Esophagus (tissue), 2 donors: Measurements from ENCODE around the gene SMIM10L2A. TPM values are rescaled to one million over a fixed set of nuclear protein-coding genes. Genes with fewer than 3 reads are reported as not detected.
"Not testable (repeated sequence)": the region's sequence is repeated elsewhere in the genome, so short reads cannot be mapped to it uniquely, and the experiment has no call there.

ENCODE experiments used
- H3K27ac ChIP-seq, 2 donors: one replicate each; pipeline ENCODE4 v1.5.1; 2013; ENCODE audit warnings: low read depth in 2 of 2, mild to moderate bottlenecking in 2 of 2, inconsistent platforms in 1 of 2, low read length in 1 of 2, moderate library complexity in 1 of 2
- H3K27me3 ChIP-seq, 2 donors: one replicate each; pipeline ENCODE4 v1.6.1; 2013; ENCODE audit warnings: low read length in 2 of 2, control low read depth in 1 of 2, mild to moderate bottlenecking in 1 of 2; ENCODE audit not compliant: insufficient read depth in 2 of 2, control insufficient read depth in 1 of 2
- H3K36me3 ChIP-seq, 2 donors: one replicate each; pipeline ENCODE4 v1.6.1; 2013; ENCODE audit warnings: low read length in 1 of 2; ENCODE audit not compliant: control insufficient read depth in 2 of 2, insufficient read depth in 2 of 2
- H3K4me1 ChIP-seq, 2 donors: one replicate each; pipeline ENCODE4 v1.6.1; 2013; ENCODE audit warnings: low read length in 1 of 2; ENCODE audit not compliant: control insufficient read depth in 2 of 2, insufficient read depth in 2 of 2
- H3K4me3 ChIP-seq, 2 donors: one replicate each; pipeline ENCODE4 v1.5.1; 2013; ENCODE audit warnings: low read length in 2 of 2, mild to moderate bottlenecking in 2 of 2, low read depth in 1 of 2, moderate library complexity in 1 of 2
- H3K9me3 ChIP-seq, 2 donors: one replicate each; pipeline ENCODE4 v1.6.1; 2013; ENCODE audit warnings: mild to moderate bottlenecking in 2 of 2, low read depth in 1 of 2, low read length in 1 of 2, moderate library complexity in 1 of 2; ENCODE audit not compliant: control insufficient read depth in 2 of 2, insufficient read depth in 1 of 2
- WGBS, 2 donors: extraction: QIAGEN DNeasy Blood & Tissue Kit; methylation state at CpG; one replicate each; pipeline ENCODE4 v1.1.7; 2013; 5-methylcytosine and 5-hydroxymethylcytosine counted together
- polyA plus RNA-seq, 2 donors: library from polyadenylated mRNA; stranded (reverse); fragments of 200-250 nt; gene quantifications; one replicate each; pipeline ENCODE4 v1.2.3, GENCODE V29; 2013
- donor health status: healthy with polysubstance abuse.
- donor health status: Bipolar disorder and iron deficiency.

SMIM10L2A gene
- polyA plus RNA-seq, 2 donors: 0.76 to 1.2 TPM

DNA sequence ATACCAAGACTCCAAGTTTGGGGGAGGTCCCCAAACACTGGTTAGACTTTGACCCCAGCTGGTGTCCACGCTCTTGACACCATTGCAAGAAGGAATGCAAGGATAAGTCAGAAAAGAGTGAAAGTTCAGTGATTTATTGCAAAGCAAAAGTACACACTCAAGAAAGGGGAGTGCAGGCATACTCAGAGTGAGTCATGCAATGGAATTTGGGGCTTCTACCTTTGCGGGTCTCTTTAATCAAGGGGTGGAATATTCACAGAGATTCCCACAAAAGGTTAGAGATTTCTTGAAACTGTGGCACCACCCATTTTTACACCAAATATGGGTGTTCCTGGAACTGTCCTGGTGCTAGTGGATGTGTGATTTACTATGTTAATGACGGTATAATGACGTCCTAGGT is 5.2 kb upstream of the SMIM10L2A start:
- 53 to 68% methylated on average over 4 of the region's 4 CpGs for WGBS, 2 donors
- H3K9me3 ChIP-seq: no peaks in the 10 kb centered on the region
- H3K27me3 ChIP-seq: no peaks in the 10 kb centered on the region
- H3K36me3 ChIP-seq: no peaks in the 10 kb centered on the region
- no peaks in the 10 kb centered on the region for H3K4me1 ChIP-seq
- H3K4me3 ChIP-seq: no peak overlapping the region
- H3K27ac ChIP-seq: no peak overlapping the region

DNA sequence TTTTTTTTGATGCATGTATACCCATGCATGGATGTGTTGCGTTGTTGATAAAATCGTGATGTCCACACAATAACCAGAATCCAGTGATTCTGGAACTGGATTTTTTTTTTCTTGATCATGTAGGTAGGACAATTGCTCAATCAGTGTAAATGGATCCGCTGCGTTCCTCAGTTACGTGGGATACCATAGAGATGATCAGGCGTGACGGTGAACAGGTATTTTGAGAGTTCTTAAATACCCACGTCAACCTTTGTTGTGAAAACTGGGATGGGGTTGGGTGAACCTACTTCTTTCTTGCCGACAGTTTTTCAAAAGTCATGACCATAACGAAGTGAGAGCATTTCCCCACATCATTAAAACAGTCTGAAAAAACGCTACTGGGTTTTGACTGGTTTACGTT is 913 bp upstream of the SMIM10L2A start:
- no peak overlapping the region for H3K27ac ChIP-seq
- 89 to 95% methylated on average over 12 of the region's 12 CpGs for WGBS, 2 donors
- no peak overlapping the region for H3K4me3 ChIP-seq
- no peaks in the 10 kb centered on the region for H3K4me1 ChIP-seq
- no peaks in the 10 kb centered on the region for H3K36me3 ChIP-seq
- H3K27me3 ChIP-seq: no peaks in the 10 kb centered on the region
- H3K9me3 ChIP-seq: no peaks in the 10 kb centered on the region

DNA sequence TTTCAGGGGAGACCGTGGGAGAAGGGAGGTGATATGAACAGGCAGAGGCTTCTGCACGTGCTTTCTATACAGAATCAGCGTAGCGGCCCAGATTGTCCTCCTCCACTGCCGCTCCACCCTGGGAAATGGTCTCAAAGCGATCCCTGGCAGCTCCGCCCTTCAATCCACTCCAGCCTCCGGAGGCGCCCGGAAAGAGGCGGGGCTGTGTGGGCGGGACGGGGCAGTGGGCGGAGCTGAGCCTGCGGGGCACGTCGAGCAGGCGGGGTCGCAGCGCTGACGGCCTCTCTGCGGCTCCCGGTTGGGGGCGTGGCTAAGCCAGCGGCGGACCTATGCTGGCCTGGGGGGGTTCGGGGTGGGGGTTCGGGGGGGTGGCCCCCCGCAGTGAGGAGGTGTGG is 210 bp upstream of the SMIM10L2A start:
- Histone ChIP-seq H3K4me3 (peak overlapping the region; percentile 38 to 56), H3K4me1 (no peaks in the 10 kb centered on the region), H3K27me3 (no peaks in the 10 kb centered on the region), H3K9me3 (no peaks in the 10 kb centered on the region), H3K27ac (peak overlapping the region in 1 of 2 donors; percentile 34), H3K36me3 (no peaks in the 10 kb centered on the region)
- 1 to 28% methylated on average over 16 to 29 of the region's 29 CpGs for WGBS, 2 donors

DNA sequence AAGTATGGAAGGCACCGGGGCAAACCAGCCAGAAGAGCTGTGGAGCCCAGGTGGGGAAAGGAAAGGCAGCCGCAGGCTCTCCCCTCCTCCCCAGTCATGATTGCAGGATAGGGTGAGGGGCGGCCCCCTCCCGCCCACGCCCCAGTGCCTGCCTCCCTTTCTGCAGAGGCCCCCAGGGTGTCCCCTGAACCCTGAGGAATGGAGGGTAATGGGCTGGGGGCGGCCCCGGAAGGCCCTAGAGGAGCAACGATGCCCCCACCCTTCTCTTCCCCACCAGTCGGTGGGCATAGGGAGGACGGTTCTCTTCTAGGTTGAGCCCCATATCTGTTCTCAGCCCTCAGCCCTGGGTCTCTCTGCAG is 1.0 kb downstream of the SMIM10L2A start:
- not testable (repeated sequence) for H3K27ac ChIP-seq, H3K4me3 ChIP-seq, H3K27me3 ChIP-seq, H3K36me3 ChIP-seq, H3K4me1 ChIP-seq, H3K9me3 ChIP-seq
- WGBS, 2 donors: 41 to 50% methylated on average over 3 to 8 of the region's 10 CpGs

DNA sequence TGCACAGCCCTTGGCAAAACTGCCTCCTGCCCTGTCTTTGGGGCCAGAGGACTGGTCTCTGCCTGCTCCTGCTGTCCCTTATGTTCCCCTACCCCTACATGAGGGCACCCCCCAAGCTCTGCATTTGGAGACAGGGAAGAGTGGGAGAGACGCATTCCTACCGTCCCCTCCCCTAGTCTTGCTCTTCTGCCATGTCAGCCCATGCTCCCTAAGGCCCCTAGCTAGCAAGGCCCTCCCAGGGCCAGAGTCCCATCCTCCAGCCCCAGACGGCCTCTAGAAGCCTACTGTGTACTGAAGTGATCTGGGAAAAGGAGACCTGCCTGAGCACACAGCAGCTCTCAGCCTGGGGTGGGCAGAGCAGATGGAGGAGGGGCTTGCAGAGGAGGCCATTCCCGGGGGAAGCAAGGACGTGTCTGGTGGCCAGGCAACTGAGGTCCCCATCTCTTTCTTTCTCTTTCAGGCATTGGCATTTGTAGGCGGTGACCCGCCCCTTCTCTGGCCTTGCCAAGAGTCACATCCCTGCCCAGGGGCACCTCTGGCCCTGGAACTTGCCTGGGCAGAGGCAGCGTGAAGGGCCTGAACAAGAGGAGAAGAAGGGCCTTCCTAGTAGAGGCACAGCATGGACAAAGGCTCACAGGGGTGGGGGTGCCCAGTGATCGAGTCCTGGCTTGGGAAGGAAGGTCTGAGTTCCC is 1.6 kb downstream of the SMIM10L2A start:
- H3K4me1 ChIP-seq, H3K9me3 ChIP-seq, H3K36me3 ChIP-seq, H3K27ac ChIP-seq, H3K27me3 ChIP-seq, H3K4me3 ChIP-seq: not testable (repeated sequence)
- WGBS, 2 donors: 50 to 54% methylated on average over 9 of the region's 9 CpGs

DNA sequence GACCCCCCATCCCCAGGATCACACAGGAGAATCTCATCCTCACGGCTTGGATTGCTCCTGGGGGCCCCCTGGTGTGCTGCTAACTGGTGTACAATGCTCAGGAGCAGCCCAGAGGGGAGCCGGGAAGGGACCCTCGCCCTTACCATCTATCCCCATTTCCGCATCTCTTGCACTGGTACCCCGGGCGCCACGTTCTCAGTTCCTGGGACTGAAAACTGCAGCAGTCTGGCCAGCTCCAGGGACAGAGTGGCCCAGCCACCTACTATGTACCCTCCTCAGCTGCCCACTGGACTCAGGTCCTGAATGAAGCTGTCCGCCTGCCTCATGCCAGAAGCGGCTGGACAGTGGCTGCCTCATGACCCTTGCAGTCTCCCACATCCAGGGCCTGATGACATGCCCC is 2.7 kb downstream of the SMIM10L2A start:
- Histone ChIP-seq H3K27ac (no peak overlapping the region), H3K36me3 (no peaks in the 10 kb centered on the region), H3K4me1 (no peaks in the 10 kb centered on the region), H3K9me3 (no peaks in the 10 kb centered on the region), H3K27me3 (no peaks in the 10 kb centered on the region), H3K4me3 (no peak overlapping the region)
- 91 to 95% methylated on average over 9 of the region's 9 CpGs for WGBS, 2 donors

DNA sequence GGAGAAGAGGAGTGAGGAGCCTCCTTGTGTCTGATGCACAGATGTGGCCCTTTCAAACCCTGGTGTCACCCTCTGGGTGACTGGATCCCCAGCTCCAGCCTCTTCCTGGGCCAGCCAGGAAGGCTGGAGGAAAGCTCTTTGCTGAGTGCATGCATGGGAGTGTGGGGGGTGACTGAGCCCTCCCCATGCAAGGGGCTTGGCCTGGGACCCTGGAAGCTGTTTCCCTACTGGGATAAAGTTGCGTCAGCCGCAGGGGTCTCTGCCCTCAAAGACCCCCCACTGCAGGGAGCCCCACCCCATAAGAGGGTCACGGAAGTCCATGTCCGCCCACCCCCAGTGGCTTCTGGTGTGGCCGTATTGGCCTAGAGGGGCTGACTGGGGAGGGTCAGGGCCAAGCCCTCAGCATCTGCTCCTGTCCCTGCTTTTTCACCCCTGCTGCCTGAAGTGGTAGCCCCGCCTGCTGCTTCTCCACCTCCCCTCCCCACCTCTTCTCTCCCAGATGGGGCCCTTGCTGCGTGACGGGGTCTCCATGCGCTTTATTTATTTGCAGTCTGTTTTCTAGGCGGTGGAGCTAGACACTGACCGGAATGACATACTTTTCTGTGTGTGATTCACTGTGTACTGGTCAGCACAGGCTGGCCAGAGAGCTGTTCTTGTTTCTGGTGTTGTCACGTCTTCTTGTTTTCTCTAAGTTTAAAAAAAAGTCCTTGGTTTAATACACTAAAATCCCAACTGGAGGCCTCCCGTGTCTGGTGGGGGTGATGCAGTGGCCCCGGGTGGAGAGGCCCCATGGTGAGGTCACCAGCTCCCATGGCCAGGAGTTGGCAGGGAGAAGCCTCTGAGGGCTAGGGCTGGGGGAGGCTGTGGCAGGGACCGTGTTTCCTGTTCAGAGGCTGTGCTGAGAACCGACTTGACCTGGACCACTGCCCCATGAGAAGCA is 3.6 kb downstream of the SMIM10L2A start:
- no peaks in the 10 kb centered on the region for H3K9me3 ChIP-seq
- H3K27me3 ChIP-seq: no peaks in the 10 kb centered on the region
- no peaks in the 10 kb centered on the region for H3K4me1 ChIP-seq
- 74 to 75% methylated on average over 16 of the region's 16 CpGs for WGBS, 2 donors
- H3K27ac ChIP-seq: no peak overlapping the region
- no peak overlapping the region for H3K4me3 ChIP-seq
- H3K36me3 ChIP-seq: no peaks in the 10 kb centered on the region

DNA sequence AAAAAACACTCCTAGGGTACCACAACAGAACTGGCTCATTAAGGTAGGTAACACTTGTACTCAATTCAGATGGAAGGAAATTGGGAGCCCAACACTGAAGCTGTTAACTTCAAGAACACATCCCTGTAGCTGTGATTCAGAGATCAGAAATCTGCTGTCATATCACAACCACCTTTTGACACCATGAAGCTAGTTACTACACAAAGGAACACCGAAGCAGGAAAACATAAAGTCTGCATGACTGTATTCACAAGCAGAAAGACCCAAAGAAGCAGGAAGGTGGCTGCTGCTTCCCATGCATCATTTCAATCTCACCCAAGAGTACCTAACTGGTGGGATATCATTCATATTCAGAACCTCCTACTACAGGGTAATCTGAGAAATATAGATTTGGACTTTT is 7.7 kb downstream of the SMIM10L2A start:
- Histone ChIP-seq H3K4me1 (no peaks in the 10 kb centered on the region), H3K9me3 (peaks cover 0 to 9% of the 10 kb centered on the region in 2 donors), H3K4me3 (no peak overlapping the region), H3K27ac (no peak overlapping the region), H3K36me3 (no peaks in the 10 kb centered on the region), H3K27me3 (peaks cover 0 to 5% of the 10 kb centered on the region in 2 donors)
- WGBS, 2 donors: 58 to 87% methylated on average over 1 of the region's 1 CpG

DNA sequence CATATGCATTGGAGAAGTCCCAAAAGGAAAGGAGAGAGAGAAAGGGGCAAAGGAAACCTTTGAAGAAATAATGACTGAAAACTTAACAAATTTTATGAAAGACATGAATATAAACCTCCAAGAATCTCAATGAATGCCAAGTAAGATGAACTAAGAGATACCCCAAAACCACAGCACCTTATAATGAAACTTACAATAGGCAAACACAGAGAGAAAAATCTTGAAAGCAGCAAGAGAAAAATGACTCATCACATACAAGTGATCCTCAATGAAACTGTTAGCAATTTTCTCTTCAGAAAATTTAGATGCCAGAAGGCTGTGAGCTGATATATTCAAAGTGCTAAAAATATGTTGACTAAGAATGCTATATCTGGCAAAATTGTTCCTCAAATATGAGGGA is 10.1 kb downstream of the SMIM10L2A start:
- H3K4me1 ChIP-seq: no peaks in the 10 kb centered on the region
- H3K27ac ChIP-seq: no peak overlapping the region
- no peaks in the 10 kb centered on the region for H3K36me3 ChIP-seq
- H3K9me3 ChIP-seq: peaks cover 0 to 9% of the 10 kb centered on the region in 2 donors
- peaks cover 0 to 5% of the 10 kb centered on the region in 2 donors for H3K27me3 ChIP-seq
- no peak overlapping the region for H3K4me3 ChIP-seq
